ENCODE measurements around the gene SPCS3.
"Not testable (repeated sequence)": the region's sequence is repeated elsewhere in the genome, so short reads cannot be mapped to it uniquely, and the experiment has no call there.

The SPCS3 gene

GRCh38 chr4:176291748-176292147 is 28.0 kb upstream of the SPCS3 start:
- no peak for ATAC-seq (ENCODE audit: low read depth)
- no peak overlapping the region for H3K27ac ChIP-seq (ENCODE audit: poor library complexity, severe bottlenecking)
- no peak for DNase-seq (ENCODE audit: low spot score)
- H3K9me3 ChIP-seq (ENCODE audit: severe bottlenecking) = no peaks in the 10 kb centered on the region
- H3K4me3 ChIP-seq (ENCODE audit: severe bottlenecking) = no peak overlapping the region
- H3K4me1 ChIP-seq (ENCODE audit: insufficient read depth, poor library complexity, severe bottlenecking) = no peaks in the 10 kb centered on the region
- H3K27me3 ChIP-seq (ENCODE audit: insufficient read depth, poor library complexity, severe bottlenecking) = no peaks in the 10 kb centered on the region
- no peaks in the 10 kb centered on the region for H3K36me3 ChIP-seq (ENCODE audit: low read depth)
- no peak for TF ChIP-seq CTCF (IDR thresholded peaks at IDR 0.05; ENCODE audit: poor library complexity, severe bottlenecking)

DNA sequence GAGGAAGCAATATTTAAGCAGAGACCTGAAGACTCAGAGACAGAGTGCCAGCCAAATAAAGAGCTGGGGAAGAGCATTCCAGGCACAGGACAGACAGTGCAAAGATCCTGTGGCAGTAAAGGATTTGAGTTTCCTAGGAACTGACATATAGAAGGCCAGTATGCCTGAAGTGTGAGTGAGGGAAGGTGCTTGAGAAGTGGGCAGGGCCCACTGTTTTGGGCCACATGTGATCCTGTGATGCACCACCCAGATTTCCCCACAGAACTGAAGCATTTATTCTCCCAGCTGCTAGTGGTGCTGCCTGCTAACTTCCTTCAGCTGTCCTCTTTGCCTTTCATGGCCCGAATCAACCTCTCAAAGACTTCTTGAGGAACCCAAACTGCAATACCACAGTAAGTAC is 26.8 kb upstream of the SPCS3 start:
- no peak overlapping the region for H3K27ac ChIP-seq (ENCODE audit: poor library complexity, severe bottlenecking)
- no peaks in the 10 kb centered on the region for H3K4me1 ChIP-seq (ENCODE audit: insufficient read depth, poor library complexity, severe bottlenecking)
- no peaks in the 10 kb centered on the region for H3K36me3 ChIP-seq (ENCODE audit: low read depth)
- H3K4me3 ChIP-seq (ENCODE audit: severe bottlenecking) = no peak overlapping the region
- no peaks in the 10 kb centered on the region for H3K9me3 ChIP-seq (ENCODE audit: severe bottlenecking)
- no peak for TF ChIP-seq CTCF (IDR thresholded peaks at IDR 0.05; ENCODE audit: poor library complexity, severe bottlenecking)
- DNase-seq (ENCODE audit: low spot score) (no peak), ATAC-seq (ENCODE audit: low read depth) (no peak)
- no peaks in the 10 kb centered on the region for H3K27me3 ChIP-seq (ENCODE audit: insufficient read depth, poor library complexity, severe bottlenecking)

DNA sequence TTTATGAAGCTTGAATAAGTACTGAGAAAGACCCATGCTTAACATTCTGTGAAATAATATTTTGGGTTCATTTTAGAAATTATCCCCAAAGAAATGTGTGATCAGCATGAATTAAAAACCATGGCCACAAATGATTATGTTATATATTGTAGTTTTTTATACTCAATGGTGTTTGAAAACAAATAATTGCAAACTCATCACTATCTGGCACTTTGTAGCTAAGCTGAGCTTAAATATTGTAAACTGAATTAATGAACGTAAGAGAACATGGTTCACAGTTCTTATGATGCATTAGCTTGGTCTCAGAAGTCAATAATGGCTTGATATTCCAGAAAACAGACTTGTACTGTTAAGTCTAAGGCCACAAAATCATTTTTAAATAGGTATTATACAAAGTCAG is 26.1 kb upstream of the SPCS3 start:
- no peaks in the 10 kb centered on the region for H3K9me3 ChIP-seq (ENCODE audit: severe bottlenecking)
- H3K4me3 ChIP-seq (ENCODE audit: severe bottlenecking) = no peak overlapping the region
- H3K27ac ChIP-seq (ENCODE audit: poor library complexity, severe bottlenecking) = no peak overlapping the region
- H3K36me3 ChIP-seq (ENCODE audit: low read depth) = no peaks in the 10 kb centered on the region
- DNase-seq (ENCODE audit: low spot score) (no peak), ATAC-seq (ENCODE audit: low read depth) (no peak)
- H3K27me3 ChIP-seq (ENCODE audit: insufficient read depth, poor library complexity, severe bottlenecking) = no peaks in the 10 kb centered on the region
- no peak for TF ChIP-seq CTCF (IDR thresholded peaks at IDR 0.05; ENCODE audit: poor library complexity, severe bottlenecking)
- no peaks in the 10 kb centered on the region for H3K4me1 ChIP-seq (ENCODE audit: insufficient read depth, poor library complexity, severe bottlenecking)

DNA sequence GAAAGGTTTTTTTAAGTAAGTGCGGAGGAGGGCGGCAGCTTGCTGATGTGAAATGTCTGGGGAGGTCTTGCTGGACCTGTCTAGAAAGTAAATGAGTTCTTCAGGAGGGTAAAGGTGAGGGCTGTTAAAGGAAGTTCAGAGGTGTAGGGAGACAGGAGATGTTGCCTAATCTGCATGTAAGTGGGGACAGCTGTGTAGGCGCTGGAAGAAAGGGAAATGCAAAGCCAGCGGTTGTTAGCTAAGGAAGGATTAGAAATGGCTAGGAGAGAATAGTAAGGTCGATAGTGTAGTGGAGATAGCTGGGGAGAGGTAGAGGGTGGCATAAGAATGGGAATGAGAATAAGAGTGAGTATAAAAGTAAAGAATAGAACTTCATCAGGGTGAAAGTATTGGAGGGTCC is 23.9 kb upstream of the SPCS3 start:
- not testable (repeated sequence) for H3K27ac ChIP-seq (ENCODE audit: poor library complexity, severe bottlenecking); ATAC-seq (ENCODE audit: low read depth); H3K27me3 ChIP-seq (ENCODE audit: insufficient read depth, poor library complexity, severe bottlenecking); H3K9me3 ChIP-seq (ENCODE audit: severe bottlenecking); H3K4me1 ChIP-seq (ENCODE audit: insufficient read depth, poor library complexity, severe bottlenecking); DNase-seq (ENCODE audit: low spot score); H3K36me3 ChIP-seq (ENCODE audit: low read depth); H3K4me3 ChIP-seq (ENCODE audit: severe bottlenecking)

GRCh38 chr4:176298664-176299063 is 21.1 kb upstream of the SPCS3 start:
- Histone ChIP-seq H3K27me3 (ENCODE audit: insufficient read depth, poor library complexity, severe bottlenecking) (no peaks in the 10 kb centered on the region), H3K27ac (ENCODE audit: poor library complexity, severe bottlenecking) (no peak overlapping the region), H3K36me3 (ENCODE audit: low read depth) (no peaks in the 10 kb centered on the region), H3K4me3 (ENCODE audit: severe bottlenecking) (no peak overlapping the region), H3K4me1 (ENCODE audit: insufficient read depth, poor library complexity, severe bottlenecking) (peaks cover 11% of the 10 kb centered on the region), H3K9me3 (ENCODE audit: severe bottlenecking) (no peaks in the 10 kb centered on the region)
- no peak for TF ChIP-seq CTCF (IDR thresholded peaks at IDR 0.05; ENCODE audit: poor library complexity, severe bottlenecking)
- DNase-seq (ENCODE audit: low spot score) (no peak), ATAC-seq (ENCODE audit: low read depth) (no peak)
